ENCODE measurements around the gene EXOC7.

EXOC7 gene

DNA sequence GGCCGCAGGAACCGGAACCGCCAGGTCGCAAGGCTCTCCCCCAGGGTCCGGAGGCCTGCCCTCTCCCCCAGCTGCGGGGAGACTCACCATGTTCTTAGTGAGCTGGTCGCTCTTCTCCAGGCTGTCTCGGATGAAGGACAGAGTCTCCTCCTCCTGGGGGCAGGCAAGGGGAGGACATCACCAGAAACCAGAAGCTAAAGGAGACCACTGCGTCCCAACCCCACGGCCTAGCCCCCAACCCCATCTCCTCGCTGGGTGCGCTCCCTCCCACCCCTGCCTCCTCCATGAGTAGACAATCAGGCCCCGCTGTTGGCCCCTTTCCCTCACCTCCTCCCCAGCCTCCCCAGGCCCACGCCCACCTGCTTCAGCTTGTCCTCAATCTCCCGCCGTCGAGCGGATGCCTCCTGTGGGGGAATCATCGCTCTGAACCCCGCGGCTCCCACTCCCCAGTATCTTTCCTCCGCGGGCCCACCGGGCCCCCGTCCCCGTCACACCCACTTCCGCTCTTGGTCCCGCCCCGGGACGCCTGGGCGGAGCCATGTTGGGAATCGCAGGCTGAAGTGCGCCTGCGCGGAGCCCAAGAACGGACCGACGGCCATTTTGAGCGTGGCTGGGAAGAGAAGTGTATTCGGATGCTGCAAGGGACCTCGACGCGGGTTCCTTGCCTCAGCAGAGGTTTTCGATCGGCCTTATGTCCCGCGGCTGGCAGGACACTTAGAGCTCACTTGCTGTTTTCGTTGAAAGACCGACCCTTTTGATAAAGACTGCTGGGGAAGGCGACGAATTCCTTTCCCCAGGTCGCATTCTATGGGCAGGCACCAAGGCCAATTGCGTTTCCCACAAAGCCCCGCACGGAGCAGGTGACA lies at the start of gene EXOC7:
EXOC7 (minus strand) TSS at position 514 of the 866 bp plus-strand sequence; CDS start at position 419, 95 bp downstream.
- TF ChIP-seq, protein P1, sequence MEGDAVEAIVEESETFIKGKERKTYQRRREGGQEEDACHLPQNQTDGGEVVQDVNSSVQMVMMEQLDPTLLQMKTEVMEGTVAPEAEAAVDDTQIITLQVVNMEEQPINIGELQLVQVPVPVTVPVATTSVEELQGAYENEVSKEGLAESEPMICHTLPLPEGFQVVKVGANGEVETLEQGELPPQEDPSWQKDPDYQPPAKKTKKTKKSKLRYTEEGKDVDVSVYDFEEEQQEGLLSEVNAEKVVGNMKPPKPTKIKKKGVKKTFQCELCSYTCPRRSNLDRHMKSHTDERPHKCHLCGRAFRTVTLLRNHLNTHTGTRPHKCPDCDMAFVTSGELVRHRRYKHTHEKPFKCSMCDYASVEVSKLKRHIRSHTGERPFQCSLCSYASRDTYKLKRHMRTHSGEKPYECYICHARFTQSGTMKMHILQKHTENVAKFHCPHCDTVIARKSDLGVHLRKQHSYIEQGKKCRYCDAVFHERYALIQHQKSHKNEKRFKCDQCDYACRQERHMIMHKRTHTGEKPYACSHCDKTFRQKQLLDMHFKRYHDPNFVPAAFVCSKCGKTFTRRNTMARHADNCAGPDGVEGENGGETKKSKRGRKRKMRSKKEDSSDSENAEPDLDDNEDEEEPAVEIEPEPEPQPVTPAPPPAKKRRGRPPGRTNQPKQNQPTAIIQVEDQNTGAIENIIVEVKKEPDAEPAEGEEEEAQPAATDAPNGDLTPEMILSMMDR (IDR thresholded peaks at IDR 0.05), result no peak
- TF ChIP-seq ZFX (IDR thresholded peaks at IDR 0.05; ENCODE audit: borderline replicate concordance), result no peak
- H3K27ac ChIP-seq, result peak within 1 kb of the TSS; percentile 83

- TF ChIP-seq, protein P1 (IDR thresholded peaks at IDR 0.05), result no peak
- no peak for TF ChIP-seq ZFX (IDR thresholded peaks at IDR 0.05; ENCODE audit: borderline replicate concordance)
- H3K27ac ChIP-seq, result no peak overlapping the region
Measured at GRCh38 chr17:76153202-76153601, 49.6 kb upstream of the EXOC7 start.

- no peak for TF ChIP-seq ZFX (IDR thresholded peaks at IDR 0.05; ENCODE audit: borderline replicate concordance)
- H3K27ac ChIP-seq, result no peak overlapping the region
Measured at GRCh38 chr17:76152591-76152990, 49.0 kb upstream of the EXOC7 start.

DNA sequence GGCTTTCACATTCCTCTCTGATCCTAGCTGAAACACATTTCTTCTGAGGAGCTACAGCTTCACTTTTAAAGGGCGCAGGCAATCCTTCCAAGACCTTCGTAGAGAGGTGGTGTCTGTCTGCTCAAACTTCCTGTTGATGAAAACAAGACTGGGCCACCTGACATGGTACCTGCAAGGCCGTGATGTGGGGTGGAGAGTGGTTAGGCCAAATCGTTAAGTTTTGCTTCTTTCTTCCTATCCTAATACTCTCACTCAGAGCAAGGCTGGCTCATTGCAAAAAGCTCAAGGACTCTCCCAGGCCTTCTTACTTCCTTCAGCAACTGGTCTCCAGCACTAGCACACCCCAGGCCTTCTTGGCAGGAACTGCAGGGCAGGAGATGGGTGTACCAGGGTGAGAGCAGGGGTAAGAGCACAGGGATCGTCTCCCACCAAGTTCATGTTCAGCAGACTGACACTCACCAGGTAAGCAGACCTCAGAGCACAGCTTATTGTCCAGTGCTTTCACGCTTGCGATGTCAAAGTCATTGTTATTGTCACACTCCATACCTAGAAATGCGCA lies 48.4 kb upstream of the EXOC7 start:
- no peak overlapping the region for H3K27ac ChIP-seq
- no peak for TF ChIP-seq ZFX (IDR thresholded peaks at IDR 0.05; ENCODE audit: borderline replicate concordance)
- TF ChIP-seq, protein P1 (IDR thresholded peaks at IDR 0.05), result no peak

- no peak overlapping the region for H3K27ac ChIP-seq
- TF ChIP-seq, protein P1 (IDR thresholded peaks at IDR 0.05), result no peak
- TF ChIP-seq ZFX (IDR thresholded peaks at IDR 0.05; ENCODE audit: borderline replicate concordance), result no peak
Measured at GRCh38 chr17:76150712-76151622, 47.4 kb upstream of the EXOC7 start.

GRCh38 chr17:76149214-76149613 lies 45.6 kb upstream of the EXOC7 start:
- no peak overlapping the region for H3K27ac ChIP-seq
- no peak for TF ChIP-seq ZFX (IDR thresholded peaks at IDR 0.05; ENCODE audit: borderline replicate concordance)
- TF ChIP-seq, protein P1 (IDR thresholded peaks at IDR 0.05), result no peak

DNA sequence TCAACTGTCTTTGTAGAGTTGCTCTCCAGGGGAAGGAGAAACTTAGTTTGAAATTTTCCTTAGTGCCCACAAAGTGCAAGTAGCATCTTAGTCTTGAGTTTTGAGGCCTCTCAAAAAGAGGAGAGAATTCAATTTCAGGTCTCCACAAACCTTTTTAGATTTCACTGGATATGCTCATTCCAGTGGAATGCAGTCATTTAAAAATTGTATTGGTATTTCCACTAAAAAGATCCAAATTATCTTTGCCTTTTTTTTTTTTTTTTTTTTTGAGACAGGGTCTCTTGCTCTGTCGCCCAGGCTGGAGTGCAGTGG lies 44.4 kb upstream of the EXOC7 start:
- TF ChIP-seq, protein P1 (IDR thresholded peaks at IDR 0.05), result 0 out of 2 replicates have a peak, but pooled peaks have one; percentile 35
- no peak for TF ChIP-seq ZFX (IDR thresholded peaks at IDR 0.05; ENCODE audit: borderline replicate concordance)

More for the DNA sequence above, 44.4 kb upstream of the EXOC7 start:
- H3K27ac ChIP-seq, result no peak overlapping the region

Data from 22Rv1 (cell line).